Central memory CD8-positive, alpha-beta T cell (primary cell): Measurements from ENCODE around the gene TMEM134.

Experiments
- ATAC-seq: fragments of 150-1000 bp; cut with Tn5 transposase; replicated peaks from 2 replicates; pipeline ENCODE4 v1.10.0; 2022; ENCODE audit warnings: mild to moderate bottlenecking, moderate FRiP score, moderate number of reproducible peaks; ENCODE audit not compliant: poor library complexity, severe bottlenecking; ENCODE audit errors: extremely low read depth
- DNase-seq, 2 donors: peaks; one replicate each; pipeline ENCODE4 v3.0.0; 2021; ENCODE audit warnings: low spot score in 2 of 2
- H3K27ac Mint-ChIP-seq: one replicate; pipeline ENCODE4 v1.8.0; 2022; ENCODE audit warnings: low read depth, mild to moderate bottlenecking, moderate library complexity, mixed read lengths
- H3K27me3 Mint-ChIP-seq: one replicate; pipeline ENCODE4 v1.8.0; 2022; ENCODE audit warnings: mixed read lengths
- H3K36me3 Mint-ChIP-seq: one replicate; pipeline ENCODE4 v1.8.0; 2022; ENCODE audit warnings: mild to moderate bottlenecking, moderate library complexity, mixed read lengths; ENCODE audit not compliant: insufficient read depth
- H3K4me1 Mint-ChIP-seq: one replicate; pipeline ENCODE4 v1.8.0; 2022; ENCODE audit warnings: mixed read lengths
- H3K4me3 Mint-ChIP-seq: one replicate; pipeline ENCODE4 v1.8.0; 2022; ENCODE audit warnings: mild to moderate bottlenecking, moderate library complexity, mixed read lengths
- H3K9me3 Mint-ChIP-seq: one replicate; pipeline ENCODE4 v1.8.0; 2022; ENCODE audit warnings: mixed read lengths

Gene TMEM134

DNA sequence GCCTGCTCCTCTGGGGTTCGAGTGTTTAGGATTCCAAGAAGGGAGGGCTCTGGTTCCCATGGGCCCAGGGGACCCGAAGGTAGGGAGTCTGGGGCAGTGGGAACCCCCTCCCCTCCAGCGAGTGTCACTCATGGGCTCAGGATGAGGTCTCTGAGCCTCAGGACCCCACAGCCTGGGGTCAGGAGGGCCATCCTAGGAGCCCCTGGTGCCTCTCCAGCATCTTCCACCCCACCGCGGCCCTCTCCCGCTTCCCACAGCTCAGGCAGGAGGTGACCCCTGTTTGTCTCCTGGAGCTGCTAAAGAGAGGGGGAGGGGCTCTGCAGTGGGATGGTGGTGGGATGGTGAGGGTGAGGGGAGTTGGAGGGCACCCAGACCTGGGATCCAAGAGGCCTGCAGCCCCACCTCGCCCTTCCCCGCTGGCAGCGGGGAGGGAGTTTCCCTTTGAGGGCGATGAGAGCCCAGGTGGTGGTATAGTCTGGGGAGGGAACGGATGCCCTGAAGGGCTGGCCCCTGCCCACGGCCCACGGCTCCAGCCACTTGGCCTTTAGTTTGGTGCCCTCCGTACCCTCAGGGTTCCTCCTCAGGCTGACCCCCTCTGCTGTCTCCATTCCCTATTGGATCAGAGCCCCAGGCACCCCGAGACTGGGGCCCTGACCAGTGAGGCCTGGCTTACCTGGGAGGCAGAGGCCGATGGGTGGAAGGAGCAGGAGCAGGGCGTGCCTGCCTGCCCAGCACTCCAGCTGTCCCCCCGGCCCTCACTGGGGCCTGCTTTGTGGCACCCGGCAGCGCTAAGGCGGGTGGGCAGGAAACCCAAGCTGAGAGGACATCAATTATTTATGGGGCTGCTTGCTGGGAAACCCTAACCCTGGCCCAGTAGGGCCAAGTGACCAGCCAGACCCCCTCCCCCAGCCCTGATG is 15.0 kb downstream of the TMEM134 start:
- ATAC-seq: no peak

GRCh38 chr11:67452141-67452952 is 16.7 kb downstream of the TMEM134 start, which contains the start of gene GPR152:
Gene GPR152, minus strand, starts transcription at chr11:67452729. Its CDS starts 5 bp downstream, at chr11:67452724.
- peaks cover 4% of the 10 kb centered on the region for H3K36me3 Mint-ChIP-seq
- no peak within 1 kb of the TSS for H3K27ac Mint-ChIP-seq
- no peaks in the 10 kb centered on the region for H3K9me3 Mint-ChIP-seq
- H3K4me3 Mint-ChIP-seq: no peak within 1 kb of the TSS
- peaks cover 15% of the 10 kb centered on the region for H3K4me1 Mint-ChIP-seq
- no peaks in the 10 kb centered on the region for H3K27me3 Mint-ChIP-seq
- ATAC-seq (no peak), DNase-seq (no peak)

More for the DNA sequence above, 15.0 kb downstream of the TMEM134 start:
- H3K9me3 Mint-ChIP-seq: no peaks in the 10 kb centered on the region
- no peaks in the 10 kb centered on the region for H3K27me3 Mint-ChIP-seq
- peaks cover 5% of the 10 kb centered on the region for H3K4me1 Mint-ChIP-seq
- no peak overlapping the region for H3K4me3 Mint-ChIP-seq
- peaks cover 2% of the 10 kb centered on the region for H3K36me3 Mint-ChIP-seq
- no peak overlapping the region for H3K27ac Mint-ChIP-seq
- no peak for DNase-seq

DNA sequence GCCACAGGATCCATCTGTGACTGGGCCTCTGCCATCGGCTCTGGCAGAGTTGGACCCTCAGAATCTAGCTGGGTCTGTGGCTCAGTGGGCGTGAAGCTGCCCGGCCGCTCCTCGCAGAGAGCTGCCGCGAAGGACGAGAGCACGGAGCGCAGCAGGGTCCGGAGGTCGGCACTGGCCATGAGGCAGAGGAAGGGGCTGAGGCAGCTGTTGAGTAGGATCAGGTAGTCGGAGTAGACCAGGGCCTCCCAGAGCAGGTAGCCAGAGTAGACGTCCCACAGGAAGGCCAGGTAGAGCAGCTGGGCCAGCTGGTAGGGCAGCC is 17.4 kb downstream of the TMEM134 start:
- H3K36me3 Mint-ChIP-seq: peaks cover 5% of the 10 kb centered on the region
- H3K27ac Mint-ChIP-seq: no peak overlapping the region
- peaks cover 17% of the 10 kb centered on the region for H3K4me1 Mint-ChIP-seq
- ATAC-seq: no peak
- DNase-seq: no peak
- H3K9me3 Mint-ChIP-seq: no peaks in the 10 kb centered on the region
- no peaks in the 10 kb centered on the region for H3K27me3 Mint-ChIP-seq
- no peak overlapping the region for H3K4me3 Mint-ChIP-seq

GRCh38 chr11:67450796-67451657 is 18.0 kb downstream of the TMEM134 start:
- Mint-ChIP-seq H3K27me3 (no peaks in the 10 kb centered on the region), H3K4me1 (peaks cover 22% of the 10 kb centered on the region), H3K4me3 (no peak overlapping the region), H3K27ac (no peak overlapping the region), H3K36me3 (peaks cover 10% of the 10 kb centered on the region), H3K9me3 (no peaks in the 10 kb centered on the region)
- ATAC-seq (no peak), DNase-seq (no peak)

DNA sequence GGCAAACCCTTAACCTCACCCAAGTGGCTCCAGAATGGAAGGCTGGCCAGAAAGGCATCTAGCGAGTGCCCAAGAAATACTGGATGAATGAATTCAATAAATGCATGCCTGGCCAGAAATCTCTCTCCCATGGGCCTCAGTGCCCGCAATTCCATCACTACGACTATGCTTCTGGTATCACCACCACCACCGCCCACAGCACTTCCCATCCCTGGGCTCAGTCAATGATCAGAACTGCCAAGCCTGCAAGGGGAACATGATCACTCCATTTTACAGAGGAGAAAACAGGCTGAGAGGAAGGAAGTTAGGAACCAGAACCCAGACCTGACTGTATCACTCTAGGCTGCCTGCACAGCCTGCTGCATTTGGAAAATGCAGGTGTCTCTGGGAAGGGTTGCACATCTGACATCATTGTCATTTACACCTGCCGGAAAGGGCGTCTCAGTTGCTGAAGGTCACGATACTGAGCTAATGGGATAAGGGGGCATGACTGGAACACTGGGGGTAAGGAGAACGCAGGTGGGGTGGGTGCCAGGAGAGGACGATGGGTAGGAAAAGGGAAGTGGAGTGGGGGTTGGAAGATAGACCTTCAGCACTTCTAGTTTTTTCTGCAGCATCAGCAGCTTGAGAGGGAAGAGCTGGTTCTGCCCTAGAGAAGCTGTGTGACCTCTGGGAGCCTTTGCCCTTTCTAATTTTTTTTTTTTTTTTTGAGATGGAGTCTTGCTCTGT is 19.8 kb downstream of the TMEM134 start:
- no peak for DNase-seq
- H3K27ac Mint-ChIP-seq: peak overlapping the region; percentile 61
- H3K4me3 Mint-ChIP-seq: no peak overlapping the region
- peaks cover 39% of the 10 kb centered on the region for H3K4me1 Mint-ChIP-seq
- H3K27me3 Mint-ChIP-seq: no peaks in the 10 kb centered on the region
- H3K9me3 Mint-ChIP-seq: no peaks in the 10 kb centered on the region
- no peak for ATAC-seq
- H3K36me3 Mint-ChIP-seq: peaks cover 11% of the 10 kb centered on the region

DNA sequence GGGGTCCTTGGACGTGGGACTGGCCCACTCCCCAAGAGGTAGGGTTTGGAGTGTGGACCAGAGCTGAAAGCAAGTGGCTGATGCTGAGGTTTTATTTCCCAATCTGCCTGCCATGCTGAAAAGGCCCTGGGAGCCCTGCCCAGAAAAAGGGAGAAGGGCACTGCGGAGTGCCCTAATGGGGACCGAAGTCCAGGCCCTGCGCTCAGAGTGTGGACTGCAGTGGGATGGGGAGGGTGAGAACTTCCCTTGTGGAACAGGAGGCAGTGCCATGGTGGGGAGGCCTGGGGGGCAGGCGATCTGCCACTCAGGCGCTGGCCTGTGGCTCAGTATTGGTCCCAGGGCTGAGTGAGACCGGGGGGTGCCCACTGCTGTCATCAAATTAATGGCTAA is 20.8 kb downstream of the TMEM134 start:
- Mint-ChIP-seq H3K4me3 (no peak overlapping the region), H3K27ac (peak overlapping the region; percentile 97), H3K4me1 (peaks cover 40% of the 10 kb centered on the region), H3K36me3 (peaks cover 16% of the 10 kb centered on the region), H3K27me3 (no peaks in the 10 kb centered on the region), H3K9me3 (no peaks in the 10 kb centered on the region)
- ATAC-seq (no peak), DNase-seq (no peak)

- H3K4me3 Mint-ChIP-seq: peak overlapping the region; percentile 77
- no peak for ATAC-seq
- H3K36me3 Mint-ChIP-seq: peaks cover 24% of the 10 kb centered on the region
- H3K27me3 Mint-ChIP-seq: no peaks in the 10 kb centered on the region
- H3K4me1 Mint-ChIP-seq: peaks cover 54% of the 10 kb centered on the region
- DNase-seq: no peak
- peak overlapping the region; percentile 97 for H3K27ac Mint-ChIP-seq
- H3K9me3 Mint-ChIP-seq: no peaks in the 10 kb centered on the region
Observed at GRCh38 chr11:67445515-67445914, 23.5 kb downstream of the TMEM134 start.

GRCh38 chr11:67442504-67443404 is 26.3 kb downstream of the TMEM134 start:
- Mint-ChIP-seq H3K27me3 (no peaks in the 10 kb centered on the region), H3K9me3 (no peaks in the 10 kb centered on the region), H3K4me1 (peaks cover 62% of the 10 kb centered on the region), H3K36me3 (peaks cover 34% of the 10 kb centered on the region), H3K27ac (peak overlapping the region; percentile 97), H3K4me3 (peak overlapping the region; percentile 68)
- ATAC-seq: no peak
- no peak for DNase-seq

DNA sequence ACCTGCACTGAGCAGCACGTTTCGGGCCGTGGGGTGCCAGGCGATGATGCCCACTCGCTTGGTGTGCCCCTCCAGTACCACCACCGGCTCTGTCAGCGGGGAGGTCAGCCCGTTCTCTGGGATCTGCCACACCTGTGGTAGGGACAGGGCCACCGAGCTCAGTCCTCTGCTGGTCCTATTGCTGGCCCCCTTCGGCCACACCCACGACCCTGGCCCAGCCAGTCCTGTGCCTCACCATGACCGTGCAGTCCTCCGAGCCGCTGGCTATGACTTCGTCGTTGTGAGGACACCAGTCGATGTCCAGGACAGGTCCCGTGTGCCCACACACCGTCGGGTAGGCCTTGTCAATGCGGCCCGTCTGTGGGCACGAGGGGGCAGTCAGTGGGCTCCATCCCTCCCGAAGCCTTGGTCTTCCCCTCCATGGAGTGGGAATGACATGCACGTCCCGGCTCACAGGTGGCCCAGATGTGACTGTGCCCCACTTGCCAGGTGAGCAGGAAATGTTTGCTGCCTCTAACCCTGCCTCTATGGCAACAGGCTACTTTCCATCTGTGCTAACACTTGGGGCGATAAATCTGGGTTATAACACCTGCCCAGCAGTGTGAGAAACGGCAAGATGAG is 27.2 kb downstream of the TMEM134 start:
- no peaks in the 10 kb centered on the region for H3K27me3 Mint-ChIP-seq
- H3K27ac Mint-ChIP-seq: peak overlapping the region; percentile 97
- peak overlapping the region; percentile 68 for H3K4me3 Mint-ChIP-seq
- H3K36me3 Mint-ChIP-seq: peaks cover 41% of the 10 kb centered on the region
- H3K9me3 Mint-ChIP-seq: no peaks in the 10 kb centered on the region
- peaks cover 56% of the 10 kb centered on the region for H3K4me1 Mint-ChIP-seq
- DNase-seq (no peak), ATAC-seq (no peak)

DNA sequence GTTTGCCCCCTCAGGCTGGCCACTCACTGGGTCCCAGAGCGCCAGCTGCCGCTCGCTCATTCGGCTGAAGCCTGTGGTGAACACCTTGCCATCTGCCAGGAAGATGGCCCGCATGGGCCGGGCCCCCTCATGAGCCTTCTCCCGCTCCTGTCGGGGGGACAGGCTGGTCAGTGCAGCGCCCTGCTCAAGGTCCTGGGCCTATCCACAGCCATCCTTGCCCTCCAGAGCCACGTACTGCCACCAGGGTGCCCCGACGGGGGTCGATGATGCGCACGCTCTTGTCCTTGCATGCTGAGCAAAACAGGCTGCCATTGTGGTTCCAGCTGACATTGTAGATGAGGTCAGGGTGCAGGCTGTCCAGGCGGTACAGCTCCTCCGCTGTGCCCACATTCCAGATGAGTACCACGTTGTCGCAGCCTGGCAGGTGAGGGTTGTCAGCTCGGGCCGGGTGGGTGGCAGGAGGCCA is 27.9 kb downstream of the TMEM134 start:
- peaks cover 41% of the 10 kb centered on the region for H3K36me3 Mint-ChIP-seq
- ATAC-seq (no peak), DNase-seq (no peak)

More for the DNA sequence above, 27.9 kb downstream of the TMEM134 start:
- Mint-ChIP-seq H3K27ac (peak overlapping the region; percentile 97), H3K27me3 (no peaks in the 10 kb centered on the region), H3K9me3 (no peaks in the 10 kb centered on the region), H3K4me1 (peaks cover 58% of the 10 kb centered on the region), H3K4me3 (no peak overlapping the region)
